HG03175 (cell line): ENCODE data around the gene NRIP3.

ENCODE experiments used
- ATAC-seq: cut with Tn5 transposase; IDR thresholded peaks from one replicate; pipeline ENCODE4 v1.9.1; 2021; ENCODE audit warnings: mild to moderate bottlenecking, moderate library complexity; ENCODE audit not compliant: unreplicated experiment

The NRIP3 gene

DNA sequence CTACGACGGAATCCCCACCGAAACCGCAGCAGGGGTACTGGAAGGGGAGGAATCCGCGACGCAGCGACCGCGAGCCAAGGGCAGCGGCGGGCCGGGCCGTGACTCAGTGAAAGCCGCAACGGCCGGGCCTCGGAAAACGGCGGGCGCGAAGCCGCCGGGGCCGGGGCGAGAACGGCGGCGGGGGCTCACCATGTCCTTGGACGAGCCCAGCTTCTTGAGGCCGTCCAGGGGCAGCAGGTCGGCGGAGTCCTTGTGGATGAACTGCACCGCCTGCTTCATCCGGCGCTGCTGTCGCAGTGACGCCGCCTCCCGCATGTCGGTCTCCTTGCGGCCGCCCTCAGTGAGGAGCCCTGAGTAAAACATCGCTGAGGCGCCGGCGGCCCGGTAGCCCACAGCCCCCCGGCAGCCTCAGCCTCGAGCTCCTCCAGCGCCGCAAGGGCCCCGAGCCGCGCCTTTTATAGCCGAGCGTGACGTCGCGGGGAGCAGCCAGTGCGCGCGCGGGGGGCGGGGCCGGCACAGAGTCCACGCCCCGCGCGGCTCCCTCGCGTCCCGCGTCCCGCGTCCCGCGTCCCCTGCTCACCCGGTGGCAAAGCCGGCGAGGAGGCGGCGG is at the start of gene NRIP3:
Gene NRIP3 (minus strand): TSS at position 429 of the 610 bp plus-strand sequence. CDS start 66 bp downstream, at position 363.
- ATAC-seq = peak; percentile 64

DNA sequence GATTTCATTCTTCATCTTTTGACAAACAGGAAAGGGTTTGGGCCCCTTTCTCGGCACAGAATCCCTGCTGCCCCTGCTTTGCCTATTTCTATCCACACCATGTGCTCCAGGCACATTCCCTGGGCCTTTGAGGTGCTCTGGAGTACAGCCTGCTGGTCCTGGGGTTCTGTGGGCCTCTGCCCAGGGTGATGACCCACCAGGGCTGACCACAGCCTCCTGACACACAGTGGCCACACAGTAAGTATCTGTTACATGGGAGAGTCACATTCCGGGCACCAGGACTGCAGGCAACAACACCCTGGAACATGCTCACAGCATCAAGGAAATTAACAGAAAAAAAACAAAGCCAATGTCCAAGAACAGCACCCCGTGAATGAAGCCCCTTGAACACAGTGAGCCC is 48.5 kb upstream of the NRIP3 start:
- ATAC-seq = no peak

DNA sequence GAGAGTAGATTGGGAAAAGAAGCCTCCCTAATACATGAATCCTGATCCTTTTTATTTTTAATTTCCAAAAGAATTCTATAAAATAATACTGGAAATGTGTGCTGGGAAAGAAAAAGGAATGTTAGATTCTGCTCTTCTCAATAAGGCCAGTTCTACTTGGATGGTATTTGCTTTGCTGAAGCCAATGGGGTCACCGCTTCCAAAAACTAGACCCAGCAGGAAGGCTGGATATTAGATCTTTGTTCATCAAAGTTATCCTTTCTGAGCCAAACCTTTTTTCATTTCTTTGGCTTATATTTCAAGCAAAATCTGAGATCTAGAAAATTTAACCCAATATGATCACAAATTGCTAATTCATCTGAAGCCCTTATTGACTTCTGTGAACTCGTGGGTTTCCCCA is 46.2 kb upstream of the NRIP3 start:
- no peak for ATAC-seq

DNA sequence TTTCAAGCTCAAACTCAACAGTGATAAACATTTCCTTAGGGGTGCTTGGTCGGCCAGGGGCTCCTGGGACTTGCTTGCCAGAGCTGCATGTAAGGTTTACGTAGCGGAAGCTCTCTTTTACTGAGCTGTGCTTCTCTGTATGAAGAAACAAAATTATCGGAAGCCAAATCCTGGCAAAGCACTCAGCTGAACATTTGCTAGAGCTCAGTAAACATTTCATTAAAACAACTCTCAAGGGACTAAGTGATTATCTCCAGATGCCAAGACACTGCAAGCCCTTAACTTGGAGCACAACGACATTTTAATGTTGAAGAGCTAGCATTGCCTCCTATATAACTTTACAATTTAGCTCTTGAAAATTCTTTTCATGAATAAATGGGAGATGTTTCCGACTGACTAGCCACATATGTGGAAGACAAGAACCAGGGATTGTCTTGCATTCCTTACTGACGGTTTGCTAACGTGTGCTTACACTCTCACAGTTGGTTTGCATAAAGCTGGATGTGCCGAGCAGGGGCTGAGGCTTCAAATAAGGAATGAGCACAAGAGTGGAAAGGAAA is 44.2 kb upstream of the NRIP3 start:
- ATAC-seq = no peak

DNA sequence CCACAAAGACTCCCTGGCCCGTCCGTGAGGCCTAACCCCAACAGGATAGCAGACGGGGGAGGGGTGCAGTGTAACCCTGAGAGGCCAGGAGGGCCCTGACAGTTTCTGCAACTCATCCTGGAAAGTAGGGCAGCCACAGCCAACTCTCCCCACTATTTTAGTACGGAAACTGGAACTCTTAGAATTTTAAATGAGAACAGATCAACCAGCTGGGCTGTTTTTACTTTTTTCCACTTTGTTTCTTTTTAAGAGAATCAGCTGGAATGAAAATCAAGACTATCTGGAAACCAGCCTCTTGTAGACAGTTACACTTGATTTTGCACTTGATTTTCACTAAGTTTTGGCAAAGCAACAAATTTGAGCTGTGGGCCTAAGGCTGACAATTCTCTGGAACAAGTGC is 42.7 kb upstream of the NRIP3 start:
- no peak for ATAC-seq

DNA sequence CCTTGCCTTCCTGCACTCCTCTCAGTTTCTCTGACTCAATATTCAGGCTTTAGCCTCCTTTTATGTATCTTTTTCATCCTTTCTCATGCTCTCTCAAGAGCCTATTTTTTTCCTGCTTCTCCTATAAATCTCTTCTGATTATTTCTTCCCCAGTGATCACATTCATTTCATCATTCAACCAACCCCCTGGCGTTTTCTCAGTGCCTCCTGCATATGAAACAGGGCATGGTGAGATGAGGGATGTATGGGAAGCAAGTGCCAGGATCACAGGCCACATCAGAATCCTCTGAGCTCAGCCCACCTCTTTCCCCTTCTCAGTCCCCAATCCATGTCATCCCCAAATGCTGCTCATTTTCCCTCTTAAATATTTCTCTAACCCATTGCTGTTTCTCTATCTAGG is 38.7 kb upstream of the NRIP3 start:
- no peak for ATAC-seq

DNA sequence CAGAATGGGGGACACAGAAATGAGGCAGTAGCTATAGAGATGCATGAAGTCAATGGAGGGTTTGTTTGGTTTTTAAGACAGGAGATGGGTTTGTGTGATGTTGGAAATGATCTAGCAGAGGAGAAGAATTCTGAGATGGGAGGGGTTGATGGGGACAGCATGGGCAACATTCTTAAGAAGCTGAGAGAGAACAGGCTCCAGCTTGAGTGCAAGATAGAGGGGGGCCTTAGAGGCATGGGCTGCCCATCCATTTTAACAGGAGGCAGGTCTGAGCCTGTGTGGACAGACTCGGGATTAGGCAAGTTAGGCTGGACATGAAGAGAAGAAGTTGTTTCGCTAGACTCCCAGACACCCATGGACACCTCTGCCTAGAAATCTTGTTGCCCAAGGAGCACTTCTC is 37.9 kb upstream of the NRIP3 start:
- ATAC-seq = no peak

DNA sequence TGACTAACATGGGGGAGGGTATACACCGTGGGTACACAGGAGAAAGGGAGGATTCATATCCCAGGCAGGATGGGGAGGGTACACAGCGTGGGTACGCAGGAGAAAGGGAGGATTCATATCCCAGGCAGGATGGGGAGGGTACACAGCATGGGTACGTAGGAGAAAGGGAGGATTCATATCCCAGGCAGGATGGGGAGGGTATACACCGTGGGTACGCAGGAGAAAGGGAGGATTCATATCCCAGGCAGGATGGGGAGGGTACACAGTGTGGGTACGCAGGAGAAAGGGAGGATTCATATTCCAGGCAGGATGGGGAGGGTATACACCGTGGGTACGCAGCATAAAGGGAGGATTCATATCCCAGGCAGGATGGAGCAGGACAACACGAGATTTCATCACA is 36.6 kb upstream of the NRIP3 start:
- ATAC-seq = no peak

DNA sequence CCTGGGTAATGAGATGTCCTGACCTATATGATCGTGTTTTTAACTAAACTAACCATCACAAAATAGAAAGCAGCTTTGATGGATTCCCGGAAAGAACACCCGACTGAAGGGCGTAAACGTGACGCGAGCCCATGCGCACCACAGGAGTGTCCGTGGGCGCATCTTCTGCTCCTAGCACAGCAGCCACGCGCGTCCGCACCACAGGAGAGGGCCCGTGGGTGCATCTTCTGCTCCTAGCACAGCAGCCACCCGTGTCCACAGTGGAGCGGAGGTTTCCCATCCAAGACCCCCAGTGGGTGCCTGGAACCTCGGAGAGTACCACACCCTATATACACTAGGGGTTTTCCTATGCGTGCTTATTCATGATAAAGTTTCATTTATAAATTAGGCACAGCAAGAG is 36.1 kb upstream of the NRIP3 start:
- ATAC-seq = no peak

DNA sequence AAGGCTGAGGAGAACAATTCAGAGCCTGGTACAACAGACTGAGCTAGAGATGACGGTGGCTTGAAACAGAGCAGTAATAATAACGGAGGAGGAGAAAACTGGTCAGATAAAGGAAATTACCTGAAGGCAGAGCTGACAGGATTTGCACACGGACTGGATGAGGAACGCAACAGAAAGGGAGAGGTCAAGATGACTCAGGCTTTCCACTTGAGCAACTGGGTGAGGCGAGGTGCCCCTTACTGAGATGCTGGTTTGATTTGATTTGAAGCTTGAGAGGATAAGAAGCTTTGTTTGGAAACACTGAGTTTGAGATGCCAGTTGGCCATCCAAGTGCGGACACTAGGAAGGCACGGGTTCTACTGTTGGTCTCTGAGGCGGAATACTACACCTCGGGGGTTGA is 35.4 kb upstream of the NRIP3 start:
- ATAC-seq = no peak

DNA sequence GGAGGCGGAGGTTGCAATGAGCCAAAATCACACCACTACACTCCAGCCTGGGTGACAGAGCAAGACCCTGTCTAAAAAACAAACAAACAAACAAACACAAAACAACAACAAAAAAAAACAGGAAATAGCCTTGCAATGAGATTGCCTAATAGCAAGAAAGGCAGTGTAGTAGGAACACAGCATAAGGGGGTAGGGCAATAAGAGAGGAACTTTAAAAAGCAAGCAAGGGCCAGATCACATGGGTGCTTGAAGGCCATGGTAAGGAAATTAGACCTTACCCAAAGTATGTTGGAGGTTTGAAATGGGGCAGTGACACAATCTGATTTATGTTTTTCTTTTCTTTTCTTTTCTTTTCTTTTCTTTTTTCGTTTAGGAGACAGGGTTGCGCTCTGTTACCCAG is 34.7 kb upstream of the NRIP3 start:
- ATAC-seq = no peak

DNA sequence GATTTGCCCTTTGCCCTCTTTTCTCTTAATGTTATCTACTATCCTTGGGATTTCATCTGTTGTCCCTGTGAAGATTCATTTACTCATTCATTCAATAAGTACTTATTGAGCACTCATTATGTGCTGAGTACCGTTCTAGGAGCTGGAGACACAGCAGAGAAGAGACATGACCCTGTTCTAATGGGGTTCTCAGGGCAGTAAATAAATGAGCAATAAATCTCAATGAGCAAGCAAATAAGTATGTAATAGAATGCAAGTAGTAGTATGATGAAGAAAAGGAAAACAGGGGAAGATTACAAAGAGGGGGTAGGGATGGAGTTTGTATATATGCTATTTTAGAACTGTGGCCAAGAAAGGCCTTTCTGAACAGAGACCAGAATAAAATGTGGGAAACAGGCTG is 34.2 kb upstream of the NRIP3 start:
- ATAC-seq = no peak

DNA sequence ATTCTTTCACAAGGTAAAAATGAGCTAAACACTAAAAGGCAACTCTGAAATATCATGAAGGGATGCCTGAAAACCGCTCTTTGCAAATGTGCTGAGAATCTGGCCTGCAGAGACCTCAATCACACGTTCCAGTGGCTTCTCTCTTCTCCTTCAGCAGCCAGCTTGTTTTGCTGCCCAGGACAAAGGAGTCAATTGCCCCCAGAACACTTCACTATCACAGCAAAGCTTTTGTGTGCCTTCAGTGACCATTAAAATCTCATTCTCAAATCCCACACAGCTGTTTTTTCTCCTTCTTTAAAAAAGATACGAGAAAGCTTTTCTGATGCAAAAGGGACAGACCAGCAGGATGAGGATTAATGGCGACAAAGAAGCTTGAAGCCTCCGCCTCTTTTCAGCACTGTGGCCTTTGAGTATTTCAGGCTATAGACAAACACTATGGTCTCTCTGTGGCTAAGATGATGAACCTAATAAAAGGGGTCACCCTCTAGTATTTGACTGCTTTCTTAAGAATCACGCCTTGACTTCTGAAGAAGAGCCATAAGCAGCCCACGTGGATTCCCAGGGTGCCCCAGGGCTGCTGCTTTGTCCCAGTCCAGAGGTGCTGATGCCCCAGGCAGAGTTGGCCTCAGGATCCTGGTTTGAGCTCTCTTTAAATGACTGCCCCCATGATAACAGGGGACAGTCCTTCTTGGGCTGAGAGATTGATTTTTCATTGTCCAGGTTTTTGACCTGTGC is 33.4 kb upstream of the NRIP3 start:
- no peak for ATAC-seq

DNA sequence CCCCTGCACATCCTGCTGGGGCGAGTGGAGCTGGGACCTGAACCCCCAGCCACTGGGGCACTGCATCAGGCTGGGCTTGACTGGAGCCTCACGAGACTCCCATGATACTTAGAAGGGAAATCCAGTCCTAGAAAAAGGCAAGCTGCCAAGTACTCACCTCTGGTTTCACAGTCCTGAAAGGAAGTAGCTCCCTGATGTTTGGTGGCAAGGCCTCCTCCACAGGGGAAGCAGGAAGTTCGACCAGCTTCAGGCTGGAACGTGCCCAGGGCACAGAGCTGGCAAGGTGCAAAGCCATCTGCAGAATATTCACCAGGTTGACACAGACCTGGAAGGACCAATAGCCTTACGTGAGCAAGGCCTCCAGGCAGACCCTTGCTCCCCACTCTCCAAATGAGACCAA is 26.8 kb upstream of the NRIP3 start:
- ATAC-seq = no peak

DNA sequence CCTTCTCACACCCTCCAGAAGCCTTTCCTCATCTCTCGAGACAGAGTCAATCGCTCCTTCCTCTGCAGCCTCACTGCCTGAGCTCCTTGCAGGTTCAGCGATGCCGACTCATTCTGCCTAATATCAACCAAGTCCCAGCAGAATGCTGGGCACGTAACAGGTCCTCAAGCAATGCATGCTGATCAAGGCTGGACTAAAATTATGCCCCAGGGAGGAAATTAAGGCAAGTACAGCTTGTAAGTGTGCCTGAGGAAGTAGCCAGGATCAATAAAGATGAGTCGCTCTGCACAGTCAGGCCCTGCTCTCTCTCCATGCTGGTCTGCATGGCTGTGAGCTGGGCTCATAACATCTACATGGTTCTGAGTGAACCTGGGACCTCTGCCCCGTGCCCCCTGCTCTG is 25.6 kb upstream of the NRIP3 start:
- no peak for ATAC-seq

DNA sequence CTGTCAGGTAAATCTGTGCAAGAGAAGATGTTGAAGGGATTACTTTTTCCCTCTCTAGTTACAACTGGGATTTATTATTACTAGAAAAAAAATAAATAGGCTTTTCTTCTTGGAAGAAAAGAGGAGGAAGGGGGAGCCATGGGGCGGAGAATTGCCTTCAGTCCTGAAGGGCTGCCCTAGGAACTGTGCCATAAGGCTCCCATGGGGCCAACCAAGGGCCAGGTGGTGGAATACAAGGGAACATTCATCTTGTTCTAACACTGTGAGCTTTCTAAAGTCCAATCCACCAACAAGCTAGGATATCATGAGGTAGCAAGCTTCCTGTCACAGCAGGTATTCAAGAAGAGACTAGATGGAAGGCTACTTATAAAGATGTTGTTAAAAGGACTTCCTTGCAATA is 24.8 kb upstream of the NRIP3 start:
- no peak for ATAC-seq

DNA sequence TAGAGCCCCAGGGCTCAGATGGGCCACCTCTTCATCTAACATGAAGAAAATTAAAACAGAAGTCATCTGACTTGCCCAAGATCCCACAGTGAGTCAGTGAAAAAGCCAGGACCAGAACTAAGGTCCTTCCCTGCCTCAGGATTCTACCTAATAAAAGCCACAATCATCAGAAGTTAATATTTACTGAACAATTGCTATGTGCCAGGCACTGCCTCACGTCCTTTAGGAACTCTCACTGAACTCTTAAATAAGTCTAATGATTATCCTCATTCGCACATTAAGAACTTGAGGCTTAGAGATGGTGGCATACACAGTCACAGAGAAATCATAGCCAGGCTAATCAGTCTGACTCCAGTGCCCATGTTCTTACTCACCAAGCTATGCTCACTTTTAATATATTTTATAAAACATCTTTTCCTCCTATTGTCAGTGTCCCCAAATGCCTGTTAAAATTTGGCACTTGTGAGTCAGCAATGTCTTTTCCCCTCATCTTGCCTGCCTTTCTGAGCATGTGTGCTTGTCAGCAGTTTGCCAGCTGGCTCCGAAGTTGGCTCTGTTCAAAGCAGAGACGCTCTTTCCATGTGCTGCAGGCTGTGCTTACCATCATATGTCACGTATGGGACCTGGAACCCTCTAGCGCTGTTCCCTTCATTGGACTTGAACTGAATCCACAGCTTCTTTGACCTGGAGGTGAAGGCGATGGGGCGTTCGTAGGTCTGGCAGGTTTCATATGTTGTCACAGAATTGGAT is 21.5 kb upstream of the NRIP3 start:
- no peak for ATAC-seq

DNA sequence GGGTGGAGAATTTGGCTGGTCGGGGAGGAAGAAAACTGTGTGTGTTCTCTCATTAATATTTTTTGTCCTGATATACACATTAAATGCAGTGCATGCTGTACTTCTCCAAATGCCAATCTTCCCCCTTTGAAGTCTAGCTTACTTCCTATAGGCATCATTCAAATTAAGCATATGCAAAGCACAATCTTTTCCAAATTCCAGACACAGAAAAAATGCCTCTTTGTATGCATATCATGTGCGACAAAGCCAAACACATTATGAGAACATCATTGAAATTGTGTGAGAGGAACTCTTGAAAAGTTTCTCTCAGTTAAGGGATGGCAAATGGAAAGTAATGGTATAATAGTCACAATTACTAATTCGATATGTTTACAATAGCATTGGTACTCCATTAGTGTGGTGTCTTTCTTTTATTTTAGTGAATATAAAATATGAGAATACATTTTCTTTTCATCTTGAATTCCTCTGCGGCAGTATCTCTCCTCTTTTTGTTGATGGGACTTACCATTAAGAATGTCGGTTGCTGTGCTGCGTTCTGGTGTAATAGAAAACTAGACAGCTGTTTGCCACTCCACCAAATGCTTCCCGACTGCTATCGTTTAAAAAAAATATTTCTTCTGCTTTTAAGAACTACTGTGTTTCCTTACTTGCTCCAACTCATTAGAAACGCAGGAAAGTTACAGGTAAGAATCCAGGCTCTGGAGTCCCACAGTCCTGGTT is 19.3 kb upstream of the NRIP3 start:
- ATAC-seq = no peak

DNA sequence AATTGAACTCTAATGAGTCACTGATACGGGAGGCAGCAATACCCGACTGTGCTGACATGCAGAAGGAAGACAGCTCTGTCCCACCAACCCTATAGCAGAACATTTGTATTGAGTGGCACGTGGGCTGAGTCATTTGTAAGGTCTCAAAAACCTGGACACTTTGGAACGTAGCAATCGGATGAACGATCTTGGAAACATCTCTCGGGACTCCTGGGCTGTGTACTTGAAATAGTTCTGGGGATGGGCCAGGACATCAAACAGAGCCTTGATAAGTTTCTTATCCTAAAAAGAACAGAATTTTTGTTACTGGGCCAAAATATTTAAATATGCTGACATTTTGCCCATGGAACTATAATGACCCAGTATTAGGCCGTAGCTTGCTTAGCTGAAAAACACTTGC is 17.1 kb upstream of the NRIP3 start:
- no peak for ATAC-seq

DNA sequence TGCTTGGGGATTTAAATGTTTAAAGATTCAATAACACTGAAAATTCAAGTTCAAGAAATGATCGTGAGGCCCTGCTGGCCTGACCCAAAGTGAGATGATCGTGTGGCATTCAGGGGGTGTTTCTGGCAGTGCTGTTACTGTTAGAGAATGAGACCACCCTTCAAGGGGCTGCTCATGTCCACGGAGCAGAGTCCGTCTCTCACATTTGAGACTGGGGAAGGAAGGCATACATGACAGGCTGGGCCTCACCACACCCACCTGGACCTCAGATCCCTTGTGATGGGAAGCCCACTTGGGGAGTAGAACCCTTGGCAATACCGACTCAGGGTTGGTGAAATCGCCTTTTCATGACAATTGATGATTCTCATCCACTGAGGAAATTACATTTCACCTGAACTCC is 16.1 kb upstream of the NRIP3 start:
- ATAC-seq = no peak

DNA sequence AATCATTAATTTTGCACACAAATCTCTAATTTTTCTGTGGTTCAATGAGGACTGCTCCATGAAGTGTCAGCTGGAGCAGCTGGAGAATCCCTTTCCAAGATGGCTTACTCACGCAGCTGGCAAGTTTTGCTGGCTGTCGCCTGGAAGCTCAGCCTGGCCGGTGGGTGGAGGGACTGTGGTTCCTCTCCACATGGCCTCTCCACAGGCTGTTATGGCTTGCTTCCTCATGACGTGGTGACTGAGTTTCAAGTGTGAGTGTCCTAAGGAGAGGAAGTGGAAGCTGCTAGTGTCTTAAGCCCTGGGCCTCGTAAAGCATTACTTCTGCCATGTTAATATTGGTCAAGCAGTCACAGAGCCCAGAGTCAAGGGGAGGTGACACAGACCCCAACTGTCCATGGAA is 14.0 kb upstream of the NRIP3 start:
- ATAC-seq = no peak
